ENCODE data around the gene CORIN.

The CORIN gene

DNA sequence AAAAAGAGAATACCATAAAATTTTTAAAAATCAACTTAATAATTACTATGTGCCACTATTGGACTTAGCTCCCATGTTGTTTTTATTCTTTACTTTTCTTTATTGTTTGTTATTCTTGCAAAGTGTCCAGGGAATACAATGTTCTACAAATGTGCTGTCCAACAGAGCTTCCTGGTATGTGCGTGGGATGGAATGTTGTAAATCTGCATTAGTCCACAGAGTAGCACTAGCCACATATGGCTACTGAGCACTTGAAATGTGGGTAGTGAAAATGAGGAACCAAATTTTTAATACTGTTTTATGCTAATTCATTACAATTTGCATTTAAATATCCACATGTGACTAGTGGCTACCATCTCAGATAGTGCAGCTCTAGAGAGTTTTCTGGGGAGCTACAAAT is 14.3 kb upstream of the CORIN start:
- Histone ChIP-seq H4K20me1 (ENCODE audit: control insufficient read depth, insufficient read depth, low read depth, low read length) (no peaks in the 10 kb centered on the region), H3K79me2 (ENCODE audit: control insufficient read depth, low read length) (no peaks in the 10 kb centered on the region)
- TF ChIP-seq EZH2phosphoT487 (IDR thresholded peaks at IDR 0.05; ENCODE audit: borderline replicate concordance, low read length): no peak
- no peak for TF ChIP-seq CTCF (IDR thresholded peaks at IDR 0.05; ENCODE audit: low read depth, low read length, poor library complexity, severe bottlenecking)

DNA sequence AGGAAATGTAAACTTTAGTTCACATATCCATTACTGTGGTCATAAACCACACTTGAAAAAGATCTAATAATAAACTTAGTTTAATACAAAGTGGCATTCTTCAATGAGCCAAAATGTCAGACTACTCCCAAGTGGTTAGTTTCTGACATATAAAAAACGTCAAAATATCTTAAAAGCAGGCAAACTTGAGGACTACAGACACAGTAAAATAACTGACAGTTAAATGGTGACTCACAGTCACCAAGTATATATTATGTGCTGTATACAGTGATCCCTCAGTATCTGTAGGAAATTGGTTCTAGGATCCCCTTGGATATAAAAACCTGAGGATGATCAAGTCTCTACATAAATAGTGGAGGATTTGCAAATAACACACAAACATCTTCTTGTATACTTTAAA is 11.6 kb upstream of the CORIN start:
- H4K20me1 ChIP-seq (ENCODE audit: control insufficient read depth, insufficient read depth, low read depth, low read length): no peaks in the 10 kb centered on the region
- TF ChIP-seq CTCF (IDR thresholded peaks at IDR 0.05; ENCODE audit: low read depth, low read length, poor library complexity, severe bottlenecking) (no peak), EZH2phosphoT487 (IDR thresholded peaks at IDR 0.05; ENCODE audit: borderline replicate concordance, low read length) (no peak)
- H3K4me3 ChIP-seq (ENCODE audit: low read length): no peak overlapping the region
- H3K36me3 ChIP-seq (ENCODE audit: control insufficient read depth, low read length): peaks cover 57% of the 10 kb centered on the region
- no peaks in the 10 kb centered on the region for H3K9me3 ChIP-seq (ENCODE audit: control insufficient read depth, insufficient read depth, low read length)
- H3K4me1 ChIP-seq (ENCODE audit: control insufficient read depth, low read length): no peaks in the 10 kb centered on the region
- H3K27me3 ChIP-seq (ENCODE audit: control insufficient read depth, low read length): no peaks in the 10 kb centered on the region
- no peaks in the 10 kb centered on the region for H3K79me2 ChIP-seq (ENCODE audit: control insufficient read depth, low read length)
- no peaks in the 10 kb centered on the region for H3K9me2 ChIP-seq (replicated peaks; ENCODE audit: control insufficient read depth, low read length)
- H3K4me2 ChIP-seq (ENCODE audit: low read length): no peak overlapping the region
- no peaks in the 10 kb centered on the region; the same call in none of the 2 replicates for H3F3A ChIP-seq (ENCODE audit: control insufficient read depth, insufficient read depth)
- no peak overlapping the region for H3K27ac ChIP-seq (ENCODE audit: low read depth, low read length)

More for the DNA sequence above, 14.3 kb upstream of the CORIN start:
- Histone ChIP-seq H3K4me1 (ENCODE audit: control insufficient read depth, low read length) (no peaks in the 10 kb centered on the region), H3K9me2 (replicated peaks; ENCODE audit: control insufficient read depth, low read length) (no peaks in the 10 kb centered on the region), H3K4me3 (ENCODE audit: low read length) (no peak overlapping the region), H3K36me3 (ENCODE audit: control insufficient read depth, low read length) (peaks cover 58% of the 10 kb centered on the region), H3K9me3 (ENCODE audit: control insufficient read depth, insufficient read depth, low read length) (no peaks in the 10 kb centered on the region), H3K4me2 (ENCODE audit: low read length) (no peak overlapping the region), H3F3A (ENCODE audit: control insufficient read depth, insufficient read depth) (no peaks in the 10 kb centered on the region; the same call in none of the 2 replicates), H3K27ac (ENCODE audit: low read depth, low read length) (no peak overlapping the region), H3K27me3 (ENCODE audit: control insufficient read depth, low read length) (no peaks in the 10 kb centered on the region)

GRCh38 chr4:47848041-47848440 is 10.2 kb upstream of the CORIN start:
- Histone ChIP-seq H3K36me3 (ENCODE audit: control insufficient read depth, low read length) (peaks cover 53% of the 10 kb centered on the region), H4K20me1 (ENCODE audit: control insufficient read depth, insufficient read depth, low read depth, low read length) (no peaks in the 10 kb centered on the region)

More at GRCh38 chr4:47848041-47848440, 10.2 kb upstream of the CORIN start:
- H3K27ac ChIP-seq (ENCODE audit: low read depth, low read length): no peak overlapping the region
- H3F3A ChIP-seq (ENCODE audit: control insufficient read depth, insufficient read depth): no peaks in the 10 kb centered on the region; the same call in none of the 2 replicates
- H3K4me2 ChIP-seq (ENCODE audit: low read length): no peak overlapping the region
- H3K4me3 ChIP-seq (ENCODE audit: low read length): no peak overlapping the region
- no peaks in the 10 kb centered on the region for H3K79me2 ChIP-seq (ENCODE audit: control insufficient read depth, low read length)
- no peaks in the 10 kb centered on the region for H3K9me3 ChIP-seq (ENCODE audit: control insufficient read depth, insufficient read depth, low read length)
- no peaks in the 10 kb centered on the region for H3K27me3 ChIP-seq (ENCODE audit: control insufficient read depth, low read length)
- no peak for TF ChIP-seq CTCF (IDR thresholded peaks at IDR 0.05; ENCODE audit: low read depth, low read length, poor library complexity, severe bottlenecking)
- H3K4me1 ChIP-seq (ENCODE audit: control insufficient read depth, low read length): no peaks in the 10 kb centered on the region
- no peaks in the 10 kb centered on the region for H3K9me2 ChIP-seq (replicated peaks; ENCODE audit: control insufficient read depth, low read length)
